22Rv1 (cell line): ENCODE results near the gene ZNF423.

Source experiments
- H3K27ac ChIP-seq: fragments of 450-650 bp; 2 replicates; pipeline ENCODE4 v1.5.1; 2017
- ZFX ChIP-seq: fragments of 450-650 bp; IDR thresholded peaks from 2 replicates; pipeline ENCODE4 v1.6.1; 2017; ENCODE audit warnings: antibody characterized with exemption, borderline replicate concordance
- TF ChIP-seq, protein P1 (sequence below): fragments of 450-650 bp; IDR thresholded peaks from 2 replicates; pipeline ENCODE4 v1.5.1; 2017; ENCODE audit warnings: mild to moderate bottlenecking

Gene ZNF423

DNA sequence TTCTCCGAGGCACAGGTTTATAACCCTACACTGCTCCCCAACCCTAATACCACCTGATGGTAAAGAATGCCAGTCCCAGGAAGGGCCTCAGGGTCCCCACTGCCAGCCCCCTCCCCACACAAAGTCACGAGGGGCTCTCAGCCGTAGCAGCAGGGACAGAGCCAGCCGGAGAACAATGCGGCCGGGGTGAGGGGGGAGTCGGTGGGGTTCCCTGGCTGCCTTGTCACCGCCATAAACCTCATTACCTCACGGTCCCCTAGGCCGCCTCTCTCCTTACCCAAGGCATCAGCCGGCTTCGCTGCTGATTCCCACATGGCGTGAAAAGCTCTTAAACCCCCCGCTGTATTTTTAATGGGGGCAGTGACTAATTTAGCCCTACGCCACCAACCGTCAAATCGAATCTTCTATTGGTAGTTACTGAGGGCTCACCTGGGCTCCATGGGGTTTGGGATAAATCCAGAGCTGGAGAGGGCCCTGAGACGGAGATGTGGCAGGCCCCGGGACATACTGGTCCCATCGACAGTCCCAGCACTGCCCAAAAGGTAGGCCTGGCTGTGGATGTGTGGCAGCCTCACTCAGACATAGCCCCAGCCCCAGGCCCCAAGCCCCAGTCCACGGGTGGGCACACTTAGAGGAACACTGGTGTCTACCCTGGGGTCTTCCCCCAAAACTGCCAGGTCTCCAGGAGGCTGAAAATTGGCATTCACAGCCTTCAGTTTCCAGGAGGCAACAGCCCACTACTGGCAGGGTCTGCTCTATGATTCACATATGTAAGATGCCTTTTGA, 367.0 kb downstream of the ZNF423 start:
- TF ChIP-seq, protein P1, sequence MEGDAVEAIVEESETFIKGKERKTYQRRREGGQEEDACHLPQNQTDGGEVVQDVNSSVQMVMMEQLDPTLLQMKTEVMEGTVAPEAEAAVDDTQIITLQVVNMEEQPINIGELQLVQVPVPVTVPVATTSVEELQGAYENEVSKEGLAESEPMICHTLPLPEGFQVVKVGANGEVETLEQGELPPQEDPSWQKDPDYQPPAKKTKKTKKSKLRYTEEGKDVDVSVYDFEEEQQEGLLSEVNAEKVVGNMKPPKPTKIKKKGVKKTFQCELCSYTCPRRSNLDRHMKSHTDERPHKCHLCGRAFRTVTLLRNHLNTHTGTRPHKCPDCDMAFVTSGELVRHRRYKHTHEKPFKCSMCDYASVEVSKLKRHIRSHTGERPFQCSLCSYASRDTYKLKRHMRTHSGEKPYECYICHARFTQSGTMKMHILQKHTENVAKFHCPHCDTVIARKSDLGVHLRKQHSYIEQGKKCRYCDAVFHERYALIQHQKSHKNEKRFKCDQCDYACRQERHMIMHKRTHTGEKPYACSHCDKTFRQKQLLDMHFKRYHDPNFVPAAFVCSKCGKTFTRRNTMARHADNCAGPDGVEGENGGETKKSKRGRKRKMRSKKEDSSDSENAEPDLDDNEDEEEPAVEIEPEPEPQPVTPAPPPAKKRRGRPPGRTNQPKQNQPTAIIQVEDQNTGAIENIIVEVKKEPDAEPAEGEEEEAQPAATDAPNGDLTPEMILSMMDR: no peak
- no peak for TF ChIP-seq ZFX
- no peak overlapping the region for H3K27ac ChIP-seq

DNA sequence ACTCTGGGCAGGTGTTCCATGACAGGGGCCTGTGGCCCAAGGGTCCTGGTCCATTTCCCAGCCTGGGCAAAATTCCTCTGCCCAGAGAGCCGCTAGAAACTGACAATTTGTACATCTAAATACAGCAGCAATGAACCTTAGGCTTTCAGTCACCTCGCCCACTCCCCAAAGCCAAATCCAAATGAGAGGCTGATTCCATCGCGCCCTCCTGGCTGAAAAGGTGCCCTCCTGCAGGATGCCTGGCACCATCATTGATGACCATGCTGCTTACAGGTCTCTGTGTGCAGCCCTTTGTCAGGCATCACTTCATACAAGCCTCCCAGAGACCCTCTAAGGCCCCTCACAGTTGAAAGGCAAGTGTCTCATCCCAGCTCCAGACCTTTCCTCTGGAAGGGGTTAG, 367.6 kb downstream of the ZNF423 start:
- H3K27ac ChIP-seq: no peak overlapping the region
- no peak for TF ChIP-seq ZFX
- TF ChIP-seq, protein P1: no peak

DNA sequence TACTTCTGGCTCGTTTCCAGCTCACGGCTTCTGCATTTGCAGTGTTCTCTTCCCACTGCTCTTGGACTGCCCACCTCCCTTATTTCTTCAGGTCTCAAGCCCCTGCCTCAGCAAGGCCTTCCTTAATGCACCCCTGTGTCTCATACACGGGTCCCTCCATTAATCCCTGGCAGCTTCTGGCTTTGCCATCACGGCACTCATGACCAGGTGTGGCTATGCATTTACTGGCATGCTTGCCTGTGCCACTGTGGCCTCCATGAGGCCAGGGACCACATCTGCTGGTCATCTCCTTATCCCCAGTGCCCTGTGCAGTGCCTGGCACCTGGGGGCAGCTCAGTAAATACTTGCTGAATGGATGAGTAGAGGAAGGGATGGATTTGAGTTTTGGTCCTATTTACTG, 368.2 kb downstream of the ZNF423 start:
- TF ChIP-seq, protein P1: no peak
- no peak for TF ChIP-seq ZFX
- H3K27ac ChIP-seq: no peak overlapping the region

DNA sequence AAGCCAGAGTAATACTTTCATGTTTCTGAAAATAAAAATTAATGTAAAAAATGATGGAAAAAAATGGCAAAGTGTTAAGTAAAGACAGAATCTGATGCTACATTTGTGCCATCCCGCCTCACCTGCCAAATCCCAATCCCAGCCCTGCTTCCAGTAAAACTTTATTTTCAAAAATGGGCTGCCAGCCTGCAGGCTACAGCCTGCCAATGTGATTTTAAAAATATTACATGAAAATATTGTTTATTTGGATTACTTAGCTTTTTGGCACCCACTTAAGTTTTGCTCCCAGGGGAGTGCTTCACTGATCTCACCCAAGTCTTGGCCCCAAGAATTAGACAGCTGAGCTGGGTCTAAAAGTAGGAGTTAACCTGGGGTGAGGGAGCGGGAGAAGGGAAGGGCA, 369.5 kb downstream of the ZNF423 start:
- H3K27ac ChIP-seq: no peak overlapping the region
- TF ChIP-seq, protein P1: no peak
- no peak for TF ChIP-seq ZFX

- TF ChIP-seq, protein P1: no peak
- no peak for TF ChIP-seq ZFX
- no peak overlapping the region for H3K27ac ChIP-seq
Observed at GRCh38 chr16:49485663-49486062, 370.2 kb downstream of the ZNF423 start.

DNA sequence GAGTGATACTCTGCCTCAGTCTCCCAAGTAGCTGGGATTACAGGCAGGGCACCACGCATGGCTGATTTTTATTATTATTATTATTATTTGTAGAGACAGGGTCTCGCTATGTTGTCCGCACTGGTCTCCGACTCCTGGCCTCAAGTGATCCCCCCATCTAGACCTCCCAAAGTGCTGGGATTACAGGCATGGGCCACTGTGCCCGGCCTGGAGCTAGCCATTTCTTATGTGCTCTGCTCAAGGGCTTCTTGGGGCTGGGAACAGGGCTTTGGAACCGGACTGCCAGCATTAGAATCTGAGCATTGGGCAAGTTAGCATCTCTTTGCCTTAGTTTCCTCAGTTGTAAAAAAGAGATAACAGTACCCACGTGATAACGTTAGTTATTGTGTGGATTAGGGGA, 371.0 kb downstream of the ZNF423 start:
- H3K27ac ChIP-seq: no peak overlapping the region
- TF ChIP-seq, protein P1: no peak
- no peak for TF ChIP-seq ZFX

DNA sequence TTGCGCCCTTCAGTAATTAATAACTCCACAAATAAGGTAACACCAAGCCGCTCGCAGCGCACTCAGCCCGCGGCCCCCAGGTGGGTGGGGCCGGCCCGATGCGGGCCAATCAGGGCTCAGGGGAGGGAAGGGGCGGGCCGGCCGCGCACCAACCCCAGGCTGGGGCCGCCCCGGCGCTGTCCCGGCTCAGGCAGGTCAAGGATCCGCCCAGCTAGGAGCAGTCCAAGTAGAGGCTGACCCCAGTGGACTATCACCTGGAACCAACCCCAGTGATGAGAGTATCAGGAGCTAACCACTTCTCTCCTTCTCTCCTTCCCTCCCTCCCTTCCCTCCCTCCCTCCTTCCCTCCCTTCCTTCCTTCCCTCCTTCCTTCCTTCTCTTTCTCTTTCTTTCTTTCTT, 371.5 kb downstream of the ZNF423 start:
- TF ChIP-seq ZFX: no peak
- TF ChIP-seq, protein P1: no peak

More for the DNA sequence above, 371.5 kb downstream of the ZNF423 start:
- H3K27ac ChIP-seq: no peak overlapping the region
